IPS DF 19.7 (cell line): ENCODE data around the gene CLDN10.
A peak's percentile ranks its signal among the peaks of the same experiment; 100 is the strongest.

ENCODE experiments used
- DNase-seq: peaks from one replicate; pipeline ENCODE4 v3.0.0-alpha.2; 2013; ENCODE audit warnings: low read depth, low spot score

CLDN10 gene

DNA sequence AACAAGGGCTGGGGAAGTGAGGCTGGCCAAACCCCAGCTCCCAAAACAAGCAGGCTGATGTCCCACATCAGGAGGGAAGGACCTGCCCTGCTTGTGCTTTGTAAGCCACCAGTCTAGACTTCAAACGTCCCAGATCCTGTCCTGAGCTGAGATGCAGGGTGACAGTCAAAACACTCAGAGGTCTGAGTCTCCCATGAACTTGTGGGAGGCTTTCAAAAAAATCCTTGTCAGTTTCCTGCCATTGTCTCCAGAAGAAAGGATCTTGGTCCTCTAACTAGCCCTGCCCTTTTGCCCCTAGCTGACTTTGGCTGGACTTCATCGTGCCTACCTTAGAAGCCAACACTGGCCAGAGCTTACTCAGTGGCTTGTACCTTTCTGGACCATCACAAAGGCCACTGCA lies 48.7 kb downstream of the CLDN10 start:
- no peak for DNase-seq

DNA sequence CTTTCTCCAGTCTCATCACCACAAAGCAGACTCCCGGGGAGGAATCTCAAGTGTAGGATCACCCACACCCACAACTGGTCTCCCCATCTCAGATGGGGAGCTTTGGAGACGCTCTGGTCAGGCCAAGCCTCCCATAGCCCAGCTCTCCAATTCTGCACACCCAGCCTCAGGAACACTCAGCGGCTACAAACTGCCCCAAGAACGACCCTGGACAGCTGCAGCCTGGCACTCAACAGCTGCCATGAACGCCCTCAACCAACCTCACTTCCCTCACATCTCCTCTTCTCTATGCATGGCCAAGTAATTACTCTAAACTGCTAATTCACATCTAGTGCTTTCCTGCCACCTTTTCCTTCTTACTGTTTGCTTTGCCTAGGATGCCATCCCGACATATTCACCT lies 49.4 kb downstream of the CLDN10 start:
- DNase-seq: no peak

DNA sequence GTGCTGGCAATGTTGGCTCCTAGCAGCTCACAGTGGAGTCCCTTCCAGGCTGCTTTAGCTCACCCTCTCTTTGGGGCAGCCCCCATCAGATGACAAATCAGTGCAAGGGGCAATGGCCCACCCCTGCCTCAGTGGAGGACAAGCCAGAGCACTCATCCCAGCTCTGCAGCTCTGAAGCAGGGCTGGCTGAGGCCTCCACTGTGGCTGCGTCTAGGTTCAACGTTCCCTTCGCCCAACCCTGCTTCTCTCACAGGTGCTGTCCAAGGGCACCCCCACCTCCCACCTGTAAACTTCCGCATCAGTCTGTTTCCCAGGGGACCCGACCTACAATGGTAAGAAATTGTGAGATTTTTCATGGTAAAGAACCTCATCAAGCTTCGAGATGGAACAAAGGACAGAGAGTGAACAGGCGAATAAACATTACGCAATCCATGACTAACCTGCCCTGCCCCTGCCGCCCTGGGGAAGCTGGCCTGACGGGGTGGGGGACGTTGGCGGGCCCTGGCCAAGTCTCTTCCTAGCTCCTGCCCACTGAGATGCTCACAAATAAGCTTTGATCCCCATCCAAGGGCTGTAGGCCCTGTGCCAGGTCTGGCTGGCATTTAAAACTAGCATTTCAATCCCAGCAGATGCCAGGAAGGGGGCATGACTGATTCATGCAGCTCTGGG lies 51.5 kb downstream of the CLDN10 start:
- DNase-seq: no peak

DNA sequence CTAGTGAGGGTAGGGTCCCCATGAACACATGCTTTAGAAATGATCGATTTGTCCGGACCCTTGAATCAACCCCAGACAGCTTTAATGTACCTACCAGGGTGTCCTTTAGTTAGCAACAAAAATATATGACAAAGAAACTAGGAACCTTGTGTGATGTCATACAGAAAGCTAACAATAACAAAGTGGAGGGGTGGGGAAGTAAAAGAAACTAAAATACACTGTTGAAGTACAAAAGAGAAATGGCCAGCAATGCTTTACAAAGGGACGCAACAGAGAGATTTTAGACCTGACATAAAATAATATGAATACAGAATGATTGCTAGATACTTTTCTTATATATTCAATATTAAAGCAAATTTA lies 52.0 kb downstream of the CLDN10 start:
- DNase-seq: no peak

DNA sequence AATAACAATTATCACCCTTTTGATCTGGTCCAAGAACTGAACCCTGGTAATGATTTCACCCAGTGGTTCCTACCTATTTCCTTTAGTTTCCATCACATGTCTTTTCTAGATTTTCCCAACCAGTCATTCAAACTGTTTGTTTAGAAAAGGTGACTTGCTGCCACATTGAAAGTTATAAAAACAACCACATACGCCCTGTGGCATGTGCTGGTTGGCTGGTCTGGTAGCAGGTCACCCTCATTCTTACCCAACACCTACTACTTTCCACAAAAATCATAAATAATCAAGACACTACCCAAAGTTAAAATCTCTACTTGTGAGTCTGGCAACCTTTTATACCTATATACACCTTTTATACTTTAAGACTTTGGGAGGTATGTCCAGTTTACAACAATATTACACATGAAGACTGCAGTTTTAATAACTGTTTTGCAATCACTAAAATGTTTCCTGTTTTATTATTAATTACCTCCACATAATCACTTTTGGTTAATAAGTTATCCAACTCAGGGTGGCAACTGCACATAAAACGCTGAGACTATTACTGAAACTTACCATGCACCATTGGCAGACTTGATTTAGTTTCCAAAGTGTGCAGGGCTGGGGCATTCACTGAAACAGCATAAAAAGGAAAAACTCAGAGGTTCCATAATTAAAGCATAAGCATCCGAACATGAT lies 53.1 kb downstream of the CLDN10 start:
- no peak for DNase-seq

DNA sequence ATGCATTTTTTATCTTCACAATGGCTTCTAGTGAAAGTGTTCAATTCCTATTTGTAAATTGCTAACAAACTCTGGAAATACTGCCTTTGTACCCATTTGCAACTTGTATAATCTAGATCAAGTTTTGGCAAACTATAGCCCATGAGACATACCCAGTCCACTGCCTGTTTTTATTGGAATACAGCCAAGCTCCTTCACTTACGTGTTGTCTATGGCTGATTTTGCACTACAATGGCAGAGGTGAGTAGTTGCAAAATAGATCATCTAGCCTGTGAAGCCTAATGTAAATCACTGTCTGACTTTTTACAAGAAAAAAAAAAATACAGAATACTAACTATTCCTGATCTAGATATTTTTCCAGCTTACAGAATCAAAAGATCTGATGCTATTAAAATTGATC lies 54.8 kb downstream of the CLDN10 start:
- no peak for DNase-seq

DNA sequence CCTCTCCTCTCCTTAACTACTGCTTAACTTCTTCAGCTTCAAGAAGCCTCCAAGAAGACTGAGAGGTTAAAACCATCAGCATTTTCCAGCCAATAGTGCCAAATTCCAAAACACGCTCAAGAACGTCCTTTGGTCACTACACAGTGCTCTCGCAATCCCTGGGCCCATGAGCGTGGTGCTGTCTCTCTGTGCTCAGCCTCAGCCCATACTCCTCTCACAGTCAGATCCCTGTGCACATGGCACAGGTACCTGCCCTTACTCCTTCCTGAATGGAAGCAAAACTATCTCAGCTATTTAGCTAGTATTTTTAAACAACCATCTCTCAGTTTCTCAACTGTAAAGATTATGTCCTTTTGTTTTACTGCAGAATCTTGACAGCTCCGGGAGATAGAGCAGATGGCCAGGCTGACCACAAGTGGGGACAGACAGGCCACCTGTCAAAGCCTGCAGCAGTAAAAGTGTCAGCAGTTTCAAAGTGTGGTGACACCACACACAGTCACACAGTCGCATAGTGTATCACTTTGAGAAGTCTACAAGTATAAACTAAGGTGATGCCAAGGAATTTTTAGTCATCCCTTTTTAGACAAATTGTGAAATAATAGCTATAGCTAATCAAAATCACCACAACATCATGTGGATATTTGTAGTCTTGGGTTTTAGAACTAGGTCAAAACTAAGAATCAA lies 56.3 kb downstream of the CLDN10 start:
- no peak for DNase-seq

DNA sequence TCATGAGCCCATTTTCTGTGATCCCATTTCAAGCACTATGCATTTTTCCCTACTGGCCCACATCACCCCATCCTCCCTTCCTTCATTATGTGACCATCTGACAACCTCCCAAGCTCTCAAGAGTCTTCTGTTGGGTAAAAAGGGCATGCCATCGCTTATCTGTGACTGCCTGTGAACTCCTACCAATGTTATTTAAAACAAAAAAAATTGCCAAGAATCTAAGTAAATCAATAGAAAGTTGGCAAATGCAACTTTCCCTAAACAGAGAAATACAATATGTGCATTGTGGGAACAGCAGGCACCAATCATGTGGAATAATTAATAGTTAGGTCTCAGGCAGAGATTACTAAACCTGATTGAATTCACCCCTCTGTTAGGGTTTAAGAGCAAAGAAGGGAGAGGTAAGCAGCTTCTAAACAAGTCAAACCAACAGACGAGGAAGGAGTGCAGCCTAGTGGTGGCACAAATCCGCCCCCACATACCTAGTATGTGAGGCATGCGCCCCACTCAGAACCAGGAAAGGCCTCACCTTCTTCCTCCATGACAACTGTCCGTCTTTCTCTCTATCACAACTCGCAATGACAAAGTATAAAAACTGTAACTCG lies 62.2 kb downstream of the CLDN10 start:
- DNase-seq: no peak

DNA sequence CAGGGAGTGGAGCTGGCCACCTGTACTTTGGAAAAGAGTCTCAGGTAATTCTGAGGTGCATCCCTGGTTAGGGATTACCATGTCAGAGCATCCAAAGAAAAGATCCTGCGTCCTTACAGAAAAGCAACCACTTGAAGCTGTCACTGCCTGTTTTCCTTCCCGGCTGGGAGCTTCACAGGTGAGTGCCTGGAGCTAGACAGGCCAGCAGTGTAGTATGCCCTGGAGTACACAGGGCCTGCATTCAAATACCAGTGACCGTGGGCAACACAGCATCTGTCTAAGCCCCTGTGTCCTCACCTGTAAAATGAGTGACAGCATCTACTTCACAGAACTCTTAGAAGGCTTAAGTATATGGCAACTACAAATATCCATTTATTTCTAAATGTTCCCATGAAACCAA lies 63.0 kb downstream of the CLDN10 start:
- no peak for DNase-seq

DNA sequence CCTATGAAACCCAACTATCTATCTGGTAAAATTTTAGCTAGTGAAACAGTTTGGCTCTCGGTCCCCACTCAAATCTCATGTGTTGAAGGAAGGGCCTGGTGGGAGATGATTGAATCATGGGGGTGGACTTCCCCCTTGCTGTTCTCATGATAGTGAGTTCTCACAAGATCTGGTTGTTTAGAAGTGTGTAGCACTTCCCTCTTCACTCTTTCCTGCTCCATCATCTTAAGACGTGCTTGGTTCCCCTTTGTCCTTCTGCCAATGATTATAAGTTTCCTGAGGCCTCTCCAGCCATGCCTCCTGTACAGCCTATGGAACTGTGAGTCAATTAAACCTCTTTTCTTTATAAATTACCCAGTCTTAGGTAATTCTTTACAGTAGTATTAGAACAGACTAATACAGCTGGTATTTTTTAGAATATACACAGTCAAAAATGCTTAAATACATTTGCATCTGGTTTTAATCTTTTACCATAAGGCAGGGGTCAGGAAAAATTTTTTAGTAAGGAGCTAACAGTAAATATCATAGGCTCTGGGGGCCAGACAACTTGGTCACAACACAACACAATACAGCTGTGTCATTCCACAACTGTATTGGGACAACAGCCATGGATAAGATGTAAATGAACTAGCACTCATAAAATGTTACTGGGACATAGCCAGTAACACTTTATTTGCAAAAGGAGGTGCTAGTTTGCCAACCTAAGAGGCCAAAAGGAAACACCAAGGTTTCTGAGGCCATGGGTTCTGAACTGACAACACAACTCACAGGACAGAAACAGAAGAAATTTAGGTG lies 67.7 kb downstream of the CLDN10 start:
- DNase-seq: no peak

DNA sequence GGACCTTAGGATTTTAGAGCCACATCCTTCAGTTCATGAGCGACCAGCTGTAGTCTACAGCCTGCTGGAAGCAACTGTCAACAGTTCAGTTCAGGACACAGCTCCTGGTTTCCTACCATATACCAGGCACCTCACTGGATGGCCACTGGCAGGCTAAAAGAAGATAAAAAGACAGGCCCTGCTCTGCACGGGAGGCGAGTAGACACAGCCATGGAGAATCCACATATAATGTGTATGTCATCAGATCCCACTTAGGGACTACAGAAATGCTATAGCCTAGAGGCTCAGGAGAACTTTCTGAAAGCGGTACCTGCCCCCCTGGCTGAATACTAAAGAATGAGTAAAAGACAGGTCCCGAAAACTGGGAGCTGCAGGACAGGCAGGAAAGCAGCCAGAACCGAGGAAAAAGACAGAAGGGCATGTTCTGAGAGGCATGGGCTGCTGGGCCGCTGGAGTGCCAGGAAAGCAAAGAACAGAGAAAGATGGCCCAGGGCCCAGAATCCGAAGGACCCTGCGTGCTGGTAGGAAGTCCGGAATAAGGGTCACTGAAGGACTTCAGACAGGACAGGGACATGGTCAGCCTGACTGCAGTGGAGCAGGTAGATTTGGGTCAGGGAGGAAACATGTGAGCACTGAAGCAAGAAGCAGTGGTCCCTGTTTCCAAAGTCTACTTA lies 68.4 kb downstream of the CLDN10 start:
- no peak for DNase-seq

DNA sequence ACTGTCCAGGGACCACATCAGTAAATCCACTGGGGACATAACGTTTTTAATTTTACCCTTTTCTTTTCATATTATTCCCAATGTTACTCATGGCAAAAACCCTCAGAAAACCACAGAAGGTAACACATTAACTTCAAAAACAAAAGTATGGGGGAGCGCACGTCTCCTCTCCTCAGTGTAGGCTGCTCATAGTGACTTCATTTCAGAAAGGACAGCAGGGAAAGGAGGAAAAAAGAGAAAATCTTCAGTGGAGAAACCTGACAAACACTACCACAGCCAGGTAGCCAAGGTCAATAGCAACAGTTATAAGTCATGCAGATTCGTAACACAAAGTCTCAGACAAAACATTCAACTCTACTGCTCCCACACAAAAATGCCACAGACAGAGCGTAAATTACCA lies 70.6 kb downstream of the CLDN10 start:
- no peak for DNase-seq

DNA sequence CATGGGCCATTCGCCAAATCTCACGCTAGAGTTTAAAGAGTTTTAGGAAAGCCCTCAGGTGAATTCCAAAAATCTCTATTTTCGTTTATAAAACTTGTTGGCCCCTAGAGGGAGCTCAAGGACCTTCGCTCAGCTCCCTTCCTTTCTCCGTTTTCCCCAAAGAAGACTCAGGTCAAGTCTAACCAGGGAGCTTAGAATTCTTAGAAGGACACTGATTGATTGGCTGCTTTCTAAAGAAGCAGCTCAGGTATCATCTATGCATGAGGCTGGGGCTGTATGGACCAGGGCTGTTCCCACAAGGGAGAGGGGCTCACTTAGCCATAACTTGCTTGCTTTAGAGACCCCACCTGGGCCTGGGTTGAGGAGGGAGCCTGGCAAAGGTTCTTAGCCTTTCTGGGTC lies 71.5 kb downstream of the CLDN10 start:
- peak; percentile 56 for DNase-seq

DNA sequence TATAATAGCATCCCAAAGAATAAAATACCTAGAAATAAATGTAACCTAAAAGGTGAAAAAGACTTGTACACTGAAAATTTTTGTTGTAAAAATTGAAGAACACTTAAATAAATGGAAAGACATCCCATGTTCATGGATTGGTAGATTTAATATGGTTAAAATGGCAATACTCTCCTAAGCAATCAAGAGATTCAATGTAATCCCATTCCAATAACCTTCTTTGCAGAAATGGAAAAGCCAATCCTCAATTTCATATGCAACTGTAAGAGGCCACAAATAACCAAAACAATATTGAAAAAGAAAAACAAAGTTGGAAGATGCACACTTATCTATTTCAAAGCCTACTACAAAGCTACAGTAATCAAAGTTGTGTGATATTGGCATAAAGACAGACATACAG lies 74.2 kb downstream of the CLDN10 start:
- no peak for DNase-seq

DNA sequence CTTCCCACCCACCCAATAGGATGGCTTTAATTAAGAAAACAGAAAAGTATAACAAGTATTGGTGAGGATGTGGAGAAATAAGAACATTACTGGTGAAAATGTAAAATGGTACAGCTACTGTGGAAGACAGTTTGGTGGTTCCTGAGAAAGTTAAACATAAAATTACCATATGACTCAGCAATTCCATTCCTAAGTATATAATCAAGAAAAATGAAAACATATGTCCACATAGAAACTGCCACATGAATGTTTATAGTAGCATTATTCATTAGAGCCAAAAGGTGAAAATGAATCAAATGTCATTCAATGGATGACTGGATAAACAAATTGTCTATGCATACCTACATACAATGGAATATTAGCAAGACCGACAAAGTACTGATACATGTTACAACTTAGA lies 75.1 kb downstream of the CLDN10 start:
- DNase-seq: no peak

DNA sequence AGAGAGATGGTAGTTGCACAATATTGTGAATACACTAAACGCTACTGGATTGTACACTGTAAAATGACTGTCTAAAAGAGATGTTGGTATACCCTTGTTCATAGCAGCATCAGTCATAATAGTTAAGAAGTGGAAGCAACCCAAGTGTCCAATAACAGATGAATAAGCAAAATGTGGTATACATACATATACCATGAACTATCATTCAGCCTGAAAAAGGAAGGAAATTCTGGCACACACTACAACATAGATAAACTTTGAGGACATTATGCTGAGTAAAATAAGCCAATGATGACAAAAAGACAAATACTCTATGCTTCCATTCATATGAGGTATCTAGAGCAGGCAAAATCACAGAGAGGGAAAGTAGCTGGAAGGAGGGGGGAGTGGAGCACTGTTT lies 76.0 kb downstream of the CLDN10 start:
- no peak for DNase-seq

DNA sequence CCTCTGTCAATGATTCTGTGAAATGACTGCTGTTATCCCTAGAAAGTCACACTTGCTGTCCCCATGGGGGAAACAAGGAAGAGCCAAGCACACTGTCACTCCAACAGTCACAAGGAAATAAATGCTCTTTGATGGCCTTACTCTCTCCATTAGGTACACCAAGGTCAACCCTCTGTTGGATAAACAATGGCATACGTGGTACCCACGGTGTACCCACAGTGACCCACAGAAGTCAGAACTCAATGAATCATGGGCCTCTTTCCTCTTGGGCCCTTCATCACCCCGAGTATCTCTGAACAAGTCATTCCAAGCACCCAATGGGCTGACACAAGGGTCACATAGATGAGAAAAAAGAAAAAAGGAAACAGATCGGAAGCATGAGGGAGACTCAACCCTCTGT lies 76.6 kb downstream of the CLDN10 start:
- DNase-seq: no peak
